CD4-positive, CD25-positive, alpha-beta regulatory T cell (primary cell): ENCODE results near the gene TENM4. TPM values are rescaled to one million over a fixed set of nuclear protein-coding genes. Genes with fewer than 3 reads are reported as not detected.

ENCODE experiments used
- ATAC-seq, 2 donors: fragments of 150-1000 bp; cut with Tn5 transposase; one replicate each; pipeline ENCODE4 v1.10.0; 2021; ENCODE audit warnings: low read depth in 2 of 2, moderate number of reproducible peaks in 2 of 2, moderate library complexity in 1 of 2
- DNase-seq, 3 donors: peaks; one replicate each; pipeline versions ENCODE4 v3.0.0 to v3.0.0-alpha.2; 2012 to 2022; ENCODE audit warnings: mixed read lengths in 1 of 3
- H3K27ac ChIP-seq: one replicate; pipeline ENCODE4 v1.7.0; 2013; ENCODE audit warnings: mild to moderate bottlenecking, low read length; ENCODE audit not compliant: insufficient read depth, poor library complexity, severe bottlenecking
- H3K27me3 ChIP-seq: one replicate; pipeline ENCODE4 v1.7.0; 2013; ENCODE audit warnings: low read length; ENCODE audit not compliant: control insufficient read depth, insufficient read depth
- H3K36me3 ChIP-seq: one replicate; pipeline ENCODE4 v1.7.0; 2013; ENCODE audit warnings: mild to moderate bottlenecking, low read length, moderate library complexity; ENCODE audit not compliant: control insufficient read depth, insufficient read depth
- H3K4me1 ChIP-seq: 2 replicates; pipeline ENCODE4 v1.7.0; 2013; ENCODE audit warnings: mild to moderate bottlenecking, low read length; ENCODE audit not compliant: insufficient read depth, control insufficient read depth, poor library complexity, severe bottlenecking
- H3K4me3 ChIP-seq: one replicate; pipeline ENCODE4 v1.7.0; 2013; ENCODE audit warnings: low read depth, mild to moderate bottlenecking, low read length, moderate library complexity
- H3K9me3 ChIP-seq, 2 experiments: 1 replicate in 1 of 2; 2 replicates in 1 of 2; pipeline ENCODE4 v1.7.0; 2013; ENCODE audit warnings: low read length in 2 of 2, mild to moderate bottlenecking in 1 of 2, moderate library complexity in 1 of 2; ENCODE audit not compliant: control insufficient read depth in 2 of 2
- H3K27ac Mint-ChIP-seq, 3 donors: one replicate each; pipeline ENCODE4 v1.8.0; 2020 to 2022; ENCODE audit warnings: mild to moderate bottlenecking in 3 of 3, mixed read lengths in 3 of 3, moderate library complexity in 2 of 3
- H3K27me3 Mint-ChIP-seq: one replicate; pipeline ENCODE4 v1.8.0; 2022; ENCODE audit warnings: mild to moderate bottlenecking, mixed read lengths
- H3K36me3 Mint-ChIP-seq: one replicate; pipeline ENCODE4 v1.8.0; 2020; ENCODE audit warnings: mixed read lengths
- H3K4me1 Mint-ChIP-seq, 4 donors: one replicate each; pipeline ENCODE4 v1.8.0; 2020 to 2022; ENCODE audit warnings: mixed read lengths in 4 of 4, mild to moderate bottlenecking in 1 of 4
- H3K4me3 Mint-ChIP-seq, 4 donors: one replicate each; pipeline ENCODE4 v1.8.0; 2020 to 2022; ENCODE audit warnings: mild to moderate bottlenecking in 4 of 4, mixed read lengths in 4 of 4, moderate library complexity in 3 of 4
- H3K9me3 Mint-ChIP-seq, 7 donors: one replicate each; pipeline ENCODE4 v1.8.0; 2020 to 2022; ENCODE audit warnings: mixed read lengths in 7 of 7, mild to moderate bottlenecking in 3 of 7, moderate library complexity in 2 of 7
- polyA plus RNA-seq, 4 donors: library from polyadenylated mRNA; unstranded; fragments of 300-500 nt; fragmentation: Illumina TruSeq; gene quantifications; one replicate each; pipeline ENCODE4 v1.2.3, GENCODE V29; 2021
- total RNA-seq: library from RNA; stranded (reverse); gene quantifications from one replicate; pipeline ENCODE4 v1.2.3, GENCODE V29; 2022

Gene TENM4
- total and polyA plus RNA-seq, 5 donors from 2014 or later, result 0.02 TPM; not detected in 4

GRCh38 chr11:78938036-78938435 is 502.8 kb downstream of the TENM4 start:
- no peaks in the 10 kb centered on the region for H3K4me1 Mint-ChIP-seq
- ATAC-seq (no peak), DNase-seq (no peak)
- Histone ChIP-seq H3K9me3 (no peaks in the 10 kb centered on the region), H3K27ac (no peak overlapping the region), H3K4me3 (no peak overlapping the region), H3K27me3 (no peaks in the 10 kb centered on the region), H3K4me1 (no peaks in the 10 kb centered on the region), H3K36me3 (no peaks in the 10 kb centered on the region)
- H3K9me3 Mint-ChIP-seq, result peaks cover 0 to 1% (median 0%) of the 10 kb centered on the region in 7 donors
- no peak overlapping the region for H3K4me3 Mint-ChIP-seq
- no peaks in the 10 kb centered on the region for H3K36me3 Mint-ChIP-seq
- H3K27me3 Mint-ChIP-seq, result no peaks in the 10 kb centered on the region
- H3K27ac Mint-ChIP-seq, result no peak overlapping the region

GRCh38 chr11:78935398-78936068 is 505.3 kb downstream of the TENM4 start:
- peaks cover 0 to 1% (median 0%) of the 10 kb centered on the region in 7 donors for H3K9me3 Mint-ChIP-seq
- no peaks in the 10 kb centered on the region for H3K27me3 Mint-ChIP-seq
- H3K27ac ChIP-seq, result no peak overlapping the region

GRCh38 chr11:78933350-78933749 is 507.5 kb downstream of the TENM4 start:
- no peaks in the 10 kb centered on the region for H3K9me3 ChIP-seq
- Mint-ChIP-seq H3K27me3 (no peaks in the 10 kb centered on the region), H3K9me3 (peaks cover 0 to 1% (median 0%) of the 10 kb centered on the region in 7 donors), H3K27ac (no peak overlapping the region), H3K4me1 (no peaks in the 10 kb centered on the region), H3K36me3 (no peaks in the 10 kb centered on the region), H3K4me3 (no peak overlapping the region)
- H3K27ac ChIP-seq, result no peak overlapping the region
- H3K27me3 ChIP-seq, result peaks cover 2% of the 10 kb centered on the region
- ATAC-seq (no peak), DNase-seq (no peak)
- H3K4me1 ChIP-seq, result no peaks in the 10 kb centered on the region
- no peak overlapping the region for H3K4me3 ChIP-seq
- H3K36me3 ChIP-seq, result no peaks in the 10 kb centered on the region

More at GRCh38 chr11:78935398-78936068, 505.3 kb downstream of the TENM4 start:
- H3K36me3 ChIP-seq, result no peaks in the 10 kb centered on the region
- H3K4me1 ChIP-seq, result no peaks in the 10 kb centered on the region
- Mint-ChIP-seq H3K4me3 (no peak overlapping the region), H3K27ac (no peak overlapping the region), H3K36me3 (no peaks in the 10 kb centered on the region), H3K4me1 (no peaks in the 10 kb centered on the region)
- no peak overlapping the region for H3K4me3 ChIP-seq
- ATAC-seq (no peak), DNase-seq (no peak)
- H3K9me3 ChIP-seq, result no peaks in the 10 kb centered on the region
- no peaks in the 10 kb centered on the region for H3K27me3 ChIP-seq

- H3K4me1 Mint-ChIP-seq, result no peaks in the 10 kb centered on the region
- Histone ChIP-seq H3K4me1 (no peaks in the 10 kb centered on the region), H3K9me3 (no peaks in the 10 kb centered on the region), H3K27ac (no peak overlapping the region), H3K36me3 (no peaks in the 10 kb centered on the region), H3K4me3 (no peak overlapping the region), H3K27me3 (peaks cover 2% of the 10 kb centered on the region)
- no peak overlapping the region for H3K27ac Mint-ChIP-seq
- H3K27me3 Mint-ChIP-seq, result peaks cover 1% of the 10 kb centered on the region
- H3K9me3 Mint-ChIP-seq, result peaks cover 0 to 1% (median 0%) of the 10 kb centered on the region in 7 donors
- ATAC-seq (no peak), DNase-seq (no peak)
- no peaks in the 10 kb centered on the region for H3K36me3 Mint-ChIP-seq
- no peak overlapping the region for H3K4me3 Mint-ChIP-seq
These were observed 508.1 kb downstream of the TENM4 start for GRCh38 chr11:78932757-78933156.

GRCh38 chr11:78931891-78932290 is 508.9 kb downstream of the TENM4 start:
- DNase-seq (no peak), ATAC-seq (no peak)
- H3K4me3 ChIP-seq, result no peak overlapping the region
- H3K36me3 Mint-ChIP-seq, result no peaks in the 10 kb centered on the region
- H3K4me3 Mint-ChIP-seq, result no peak overlapping the region
- H3K9me3 ChIP-seq, result no peaks in the 10 kb centered on the region
- H3K4me1 ChIP-seq, result no peaks in the 10 kb centered on the region
- H3K4me1 Mint-ChIP-seq, result no peaks in the 10 kb centered on the region
- no peak overlapping the region for H3K27ac ChIP-seq
- H3K9me3 Mint-ChIP-seq, result peaks cover 0 to 1% (median 0%) of the 10 kb centered on the region in 7 donors
- no peak overlapping the region for H3K27ac Mint-ChIP-seq
- peaks cover 2% of the 10 kb centered on the region for H3K27me3 ChIP-seq
- H3K27me3 Mint-ChIP-seq, result peaks cover 6% of the 10 kb centered on the region
- no peaks in the 10 kb centered on the region for H3K36me3 ChIP-seq

GRCh38 chr11:78930810-78931523 is 509.9 kb downstream of the TENM4 start:
- peaks cover 7% of the 10 kb centered on the region for H3K27me3 Mint-ChIP-seq
- peaks cover 0 to 1% (median 0%) of the 10 kb centered on the region in 7 donors for H3K9me3 Mint-ChIP-seq
- no peak overlapping the region for H3K4me3 Mint-ChIP-seq
- H3K27ac ChIP-seq, result no peak overlapping the region
- no peaks in the 10 kb centered on the region for H3K36me3 Mint-ChIP-seq
- H3K36me3 ChIP-seq, result no peaks in the 10 kb centered on the region
- H3K27me3 ChIP-seq, result peaks cover 2% of the 10 kb centered on the region
- no peak overlapping the region for H3K4me3 ChIP-seq
- H3K4me1 ChIP-seq, result no peaks in the 10 kb centered on the region
- H3K4me1 Mint-ChIP-seq, result no peaks in the 10 kb centered on the region
- no peak overlapping the region for H3K27ac Mint-ChIP-seq
- ATAC-seq, result no peak
- DNase-seq, result no peak
- H3K9me3 ChIP-seq, result no peaks in the 10 kb centered on the region

GRCh38 chr11:78929906-78930220 is 511.0 kb downstream of the TENM4 start:
- H3K27me3 Mint-ChIP-seq, result peaks cover 13% of the 10 kb centered on the region
- H3K9me3 Mint-ChIP-seq, result peaks cover 0 to 1% (median 0%) of the 10 kb centered on the region in 7 donors

More at GRCh38 chr11:78929906-78930220, 511.0 kb downstream of the TENM4 start:
- no peak overlapping the region for H3K4me3 ChIP-seq
- ATAC-seq, result no peak
- no peaks in the 10 kb centered on the region for H3K9me3 ChIP-seq
- H3K27ac ChIP-seq, result no peak overlapping the region
- DNase-seq, result no peak
- no peaks in the 10 kb centered on the region for H3K4me1 ChIP-seq
- no peak overlapping the region for H3K4me3 Mint-ChIP-seq
- H3K4me1 Mint-ChIP-seq, result no peaks in the 10 kb centered on the region
- H3K36me3 ChIP-seq, result no peaks in the 10 kb centered on the region
- peaks cover 2% of the 10 kb centered on the region for H3K27me3 ChIP-seq
- no peaks in the 10 kb centered on the region for H3K36me3 Mint-ChIP-seq
- no peak overlapping the region for H3K27ac Mint-ChIP-seq
